GM18505 (cell line): ENCODE results near the gene TSPAN9.

Experiments used
- ATAC-seq: cut with Tn5 transposase; IDR thresholded peaks from one replicate; pipeline ENCODE4 v1.9.1; 2021; ENCODE audit not compliant: unreplicated experiment
- POLR2A ChIP-seq: IDR thresholded peaks from 4 replicates; pipeline ENCODE4 v1.6.1; 2011; ENCODE audit warnings: borderline replicate concordance; ENCODE audit not compliant: insufficient read depth, insufficient read length; ENCODE audit errors: extremely low read depth

The TSPAN9 gene

GRCh38 chr12:3152892-3153291, 75.7 kb downstream of the TSPAN9 start:
- TF ChIP-seq POLR2A = no peak
- no peak for ATAC-seq

- no peak for ATAC-seq
- TF ChIP-seq POLR2A = no peak
These were observed 76.8 kb downstream of the TSPAN9 start for GRCh38 chr12:3154006-3154405.

GRCh38 chr12:3155702-3156370, 78.7 kb downstream of the TSPAN9 start:
- no peak for ATAC-seq
- TF ChIP-seq POLR2A = no peak

GRCh38 chr12:3157581-3158323, 80.6 kb downstream of the TSPAN9 start:
- no peak for TF ChIP-seq POLR2A
- no peak for ATAC-seq

- no peak for ATAC-seq
- no peak for TF ChIP-seq POLR2A
These were observed 81.8 kb downstream of the TSPAN9 start for GRCh38 chr12:3158851-3159465.

- no peak for TF ChIP-seq POLR2A
- no peak for ATAC-seq
These were observed 82.9 kb downstream of the TSPAN9 start for GRCh38 chr12:3160081-3160480.

- no peak for TF ChIP-seq POLR2A
- no peak for ATAC-seq
These were observed 84.7 kb downstream of the TSPAN9 start for GRCh38 chr12:3161861-3162260.

- no peak for ATAC-seq
- no peak for TF ChIP-seq POLR2A
These were observed 87.4 kb downstream of the TSPAN9 start for GRCh38 chr12:3164454-3165077.

- ATAC-seq = no peak
- TF ChIP-seq POLR2A = no peak
These were observed 88.2 kb downstream of the TSPAN9 start for GRCh38 chr12:3165078-3165980.

- TF ChIP-seq POLR2A = no peak
- ATAC-seq = no peak
These were observed 90.5 kb downstream of the TSPAN9 start for GRCh38 chr12:3167636-3168035.

- no peak for ATAC-seq
- TF ChIP-seq POLR2A = no peak
These were observed 91.3 kb downstream of the TSPAN9 start for GRCh38 chr12:3168223-3169221.
